Peyer's patch (tissue), 4 donors: Measurements from ENCODE around the gene PRODH. TPM values are rescaled to one million over a fixed set of nuclear protein-coding genes. Genes with fewer than 3 reads are reported as not detected.
"Not testable (repeated sequence)": the region's sequence is repeated elsewhere in the genome, so short reads cannot be mapped to it uniquely, and the experiment has no call there.

ENCODE experiments used
- DNase-seq, 3 donors: peaks; one replicate each; pipeline ENCODE4 v3.0.0-alpha.2; 2017 to 2019
- H3K27ac ChIP-seq, 4 donors: fragments of 200-600 bp; sonication (generic); one replicate each; pipeline ENCODE4 v1.5.1; 2016 to 2019
- H3K27me3 ChIP-seq, 2 donors: fragments of 200-600 bp; sonication (generic); one replicate each; pipeline ENCODE4 v1.5.1; 2019
- H3K36me3 ChIP-seq, 3 donors: fragments of 200-600 bp; sonication (generic); one replicate each; pipeline ENCODE4 v1.5.1; 2016 to 2019
- H3K4me1 ChIP-seq, 4 donors: fragments of 200-600 bp; sonication (generic); one replicate each; pipeline ENCODE4 v1.5.1; 2016 to 2019
- H3K4me3 ChIP-seq, 4 donors: fragments of 200-600 bp; sonication (generic); 1 replicate in 3 of 4; 2 replicates in 1 of 4; pipeline ENCODE4 v1.5.1; 2016 to 2019; ENCODE audit warnings: mild to moderate bottlenecking in 1 of 4
- H3K9me3 ChIP-seq, 4 donors: fragments of 200-600 bp; sonication (generic); one replicate each; pipeline ENCODE4 v1.5.1; 2016 to 2019; ENCODE audit warnings: mild to moderate bottlenecking in 1 of 4
- CTCF ChIP-seq, 6 experiments: fragments of 450-650 bp in 4 of 6; fragments of 200-600 bp in 2 of 6; sonication (generic) in 1 of 6; IDR thresholded peaks; one replicate each; pipeline ENCODE4 v1.5.1; 2017 to 2019; ENCODE audit warnings: antibody characterized with exemption in 6 of 6, mild to moderate bottlenecking in 3 of 6, moderate library complexity in 1 of 6
- POLR2A ChIP-seq, 2 donors: fragments of 450-650 bp; IDR thresholded peaks; one replicate each; pipeline ENCODE4 v1.5.1; 2017; ENCODE audit warnings: antibody characterized with exemption in 2 of 2, mild to moderate bottlenecking in 2 of 2, moderate library complexity in 2 of 2
- total RNA-seq, 4 donors: library from RNA; depleted of rRNA; stranded (reverse); fragments of >200 nt; gene quantifications; one replicate each; pipeline ENCODE4 v1.1.0, GENCODE V29; 2016

Gene PRODH
- total RNA-seq, 4 donors from 2014 or later: 12.4 to 360 (median 207) TPM

GRCh38 chr22:18955696-18956095, 19.6 kb upstream of the PRODH start:
- Histone ChIP-seq H3K4me3 (no peak overlapping the region), H3K27ac (no peak overlapping the region), H3K36me3 (no peaks in the 10 kb centered on the region), H3K27me3 (no peaks in the 10 kb centered on the region), H3K9me3 (no peaks in the 10 kb centered on the region), H3K4me1 (no peaks in the 10 kb centered on the region)
- peak in 1 of 3 donors; percentile 34 for DNase-seq
- no peak for TF ChIP-seq CTCF (IDR thresholded peaks at IDR 0.05)
- no peak for TF ChIP-seq POLR2A (IDR thresholded peaks at IDR 0.05)

- H3K4me1 ChIP-seq: no peaks in the 10 kb centered on the region
- H3K27ac ChIP-seq: no peak overlapping the region
- H3K36me3 ChIP-seq: no peaks in the 10 kb centered on the region
- H3K4me3 ChIP-seq: no peak overlapping the region
- TF ChIP-seq CTCF (IDR thresholded peaks at IDR 0.05): no peak
- TF ChIP-seq POLR2A (IDR thresholded peaks at IDR 0.05): no peak
- no peaks in the 10 kb centered on the region for H3K9me3 ChIP-seq
- no peaks in the 10 kb centered on the region for H3K27me3 ChIP-seq
- DNase-seq: peak in 1 of 3 donors; percentile 40
These were observed 19.0 kb upstream of the PRODH start for GRCh38 chr22:18954990-18955571.

GRCh38 chr22:18954303-18954989, 18.4 kb upstream of the PRODH start:
- peak; percentile 45 to 91 (median 76) for TF ChIP-seq CTCF (IDR thresholded peaks at IDR 0.05)
- H3K27ac ChIP-seq, H3K27me3 ChIP-seq: not testable (repeated sequence)

GRCh38 chr22:18953128-18953527, 17.0 kb upstream of the PRODH start:
- H3K27me3 ChIP-seq, H3K27ac ChIP-seq, H3K36me3 ChIP-seq, H3K4me3 ChIP-seq, H3K9me3 ChIP-seq, H3K4me1 ChIP-seq: not testable (repeated sequence)
- DNase-seq: peak in 1 of 3 donors; percentile 24

More at GRCh38 chr22:18954303-18954989, 18.4 kb upstream of the PRODH start:
- H3K36me3 ChIP-seq, H3K4me1 ChIP-seq, H3K9me3 ChIP-seq, H3K4me3 ChIP-seq: not testable (repeated sequence)
- DNase-seq: peak; percentile 59 to 78 (median 76)

- DNase-seq: peak in 1 of 3 donors; percentile 25
- TF ChIP-seq CTCF (IDR thresholded peaks at IDR 0.05) (no peak), POLR2A (IDR thresholded peaks at IDR 0.05) (no peak)
- Histone ChIP-seq H3K36me3 (no peaks in the 10 kb centered on the region), H3K4me1 (no peaks in the 10 kb centered on the region), H3K27ac (no peak overlapping the region), H3K4me3 (no peak overlapping the region), H3K27me3 (no peaks in the 10 kb centered on the region), H3K9me3 (no peaks in the 10 kb centered on the region)
These were observed 15.9 kb upstream of the PRODH start for GRCh38 chr22:18952022-18952421.

GRCh38 chr22:18950141-18950540, 14.0 kb upstream of the PRODH start:
- TF ChIP-seq POLR2A (IDR thresholded peaks at IDR 0.05): no peak

More at GRCh38 chr22:18950141-18950540, 14.0 kb upstream of the PRODH start:
- Histone ChIP-seq H3K36me3 (no peaks in the 10 kb centered on the region), H3K27me3 (no peaks in the 10 kb centered on the region), H3K4me3 (no peak overlapping the region), H3K4me1 (no peaks in the 10 kb centered on the region), H3K9me3 (no peaks in the 10 kb centered on the region), H3K27ac (no peak overlapping the region)
- DNase-seq: peak in 1 of 3 donors; percentile 34
